ENCODE measurements around the gene USP1. TPM values are rescaled to one million over a fixed set of nuclear protein-coding genes. Genes with fewer than 3 reads are reported as not detected.

USP1 gene
- total and polyA plus RNA-seq, 2 of the 4 experiments (the other 2 are of a cell fraction) = 7.5 to 9.7 TPM

DNA sequence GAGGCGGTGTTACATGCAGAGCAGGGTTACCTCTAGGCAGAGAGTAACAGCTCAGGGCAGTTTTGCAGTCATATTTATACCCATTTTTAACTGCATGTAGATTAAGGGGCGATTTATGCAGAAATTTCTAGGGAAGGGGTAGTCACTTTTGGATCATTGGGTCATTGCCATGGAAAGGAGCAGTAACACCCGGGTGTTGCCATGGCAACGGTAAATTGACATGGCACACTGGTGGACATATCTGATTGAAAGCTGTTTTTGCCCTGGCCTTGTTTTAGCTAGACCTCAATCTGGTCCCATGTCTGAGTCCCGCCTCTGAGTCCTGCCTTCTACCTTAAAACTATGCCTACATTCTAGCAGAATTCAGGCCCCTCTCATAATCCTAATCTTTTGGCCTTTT lies 11.8 kb upstream of the USP1 start:
- no peaks in the 10 kb centered on the region for H3K9me1 ChIP-seq (ENCODE audit: insufficient read depth, low read length)
- H3K9ac ChIP-seq (ENCODE audit: low read depth, low read length) = no peak overlapping the region
- no peak overlapping the region for H2BK120ac ChIP-seq (ENCODE audit: low read depth, low read length)
- H3K4me2 ChIP-seq (ENCODE audit: low read depth, low read length) = no peak overlapping the region
- POLR2A ChIA-PET (ENCODE audit: unreplicated experiment) = no interaction called here
- intact Hi-C loops (cut with micrococcal nuclease) (no loop called here), in situ Hi-C loops (cut with MboI; ENCODE audit: low sequenced_read_pairs) (no loop called here), dilution Hi-C loops (cut with HindIII; ENCODE audit: low sequenced_read_pairs, unreplicated experiment) (no loop called here)
- peaks cover 1% of the 10 kb centered on the region; the same call in 1 of the 2 replicates for H3K27me3 ChIP-seq (ENCODE audit: control insufficient read depth, insufficient read depth, low read length)
- no peaks in the 10 kb centered on the region for H3K9me3 ChIP-seq (ENCODE audit: control insufficient read depth, insufficient read depth, low read length)
- DNase-seq = no peak
- no peak overlapping the region for H3K18ac ChIP-seq (ENCODE audit: low read depth, low read length)
- ATAC-seq (ENCODE audit: low read depth) = no peak
- TF ChIP-seq CEBPB (IDR thresholded peaks at IDR 0.05; ENCODE audit: low read depth, low read length) = no peak
- TF ChIP-seq RAD21 (IDR thresholded peaks at IDR 0.05; ENCODE audit: low read length) = no peak
- no peak for TF ChIP-seq MAZ (IDR thresholded peaks at IDR 0.05; ENCODE audit: borderline replicate concordance, low read depth, low read length)
- no peak for TF ChIP-seq POLR2A (IDR thresholded peaks at IDR 0.05; ENCODE audit: low read depth, low read length)
- no peak for TF ChIP-seq BHLHE40 (IDR thresholded peaks at IDR 0.05; ENCODE audit: low read depth, low read length)
- TF ChIP-seq, protein P1, sequence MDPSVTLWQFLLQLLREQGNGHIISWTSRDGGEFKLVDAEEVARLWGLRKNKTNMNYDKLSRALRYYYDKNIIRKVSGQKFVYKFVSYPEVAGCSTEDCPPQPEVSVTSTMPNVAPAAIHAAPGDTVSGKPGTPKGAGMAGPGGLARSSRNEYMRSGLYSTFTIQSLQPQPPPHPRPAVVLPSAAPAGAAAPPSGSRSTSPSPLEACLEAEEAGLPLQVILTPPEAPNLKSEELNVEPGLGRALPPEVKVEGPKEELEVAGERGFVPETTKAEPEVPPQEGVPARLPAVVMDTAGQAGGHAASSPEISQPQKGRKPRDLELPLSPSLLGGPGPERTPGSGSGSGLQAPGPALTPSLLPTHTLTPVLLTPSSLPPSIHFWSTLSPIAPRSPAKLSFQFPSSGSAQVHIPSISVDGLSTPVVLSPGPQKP (IDR thresholded peaks at IDR 0.05; ENCODE audit: borderline replicate concordance, low read depth, low read length) = no peak
- TF ChIP-seq NFE2L2 (IDR thresholded peaks at IDR 0.05; ENCODE audit: low read depth, low read length) = no peak
- TF ChIP-seq MXI1 (IDR thresholded peaks at IDR 0.05; ENCODE audit: borderline replicate concordance, low read depth, low read length) = no peak
- no peak for TF ChIP-seq RCOR1 (IDR thresholded peaks at IDR 0.05; ENCODE audit: insufficient replicate concordance, low read length)
- TF ChIP-seq SMC3 (IDR thresholded peaks at IDR 0.05; ENCODE audit: low read depth, low read length) = no peak
- TF ChIP-seq, protein P2, sequence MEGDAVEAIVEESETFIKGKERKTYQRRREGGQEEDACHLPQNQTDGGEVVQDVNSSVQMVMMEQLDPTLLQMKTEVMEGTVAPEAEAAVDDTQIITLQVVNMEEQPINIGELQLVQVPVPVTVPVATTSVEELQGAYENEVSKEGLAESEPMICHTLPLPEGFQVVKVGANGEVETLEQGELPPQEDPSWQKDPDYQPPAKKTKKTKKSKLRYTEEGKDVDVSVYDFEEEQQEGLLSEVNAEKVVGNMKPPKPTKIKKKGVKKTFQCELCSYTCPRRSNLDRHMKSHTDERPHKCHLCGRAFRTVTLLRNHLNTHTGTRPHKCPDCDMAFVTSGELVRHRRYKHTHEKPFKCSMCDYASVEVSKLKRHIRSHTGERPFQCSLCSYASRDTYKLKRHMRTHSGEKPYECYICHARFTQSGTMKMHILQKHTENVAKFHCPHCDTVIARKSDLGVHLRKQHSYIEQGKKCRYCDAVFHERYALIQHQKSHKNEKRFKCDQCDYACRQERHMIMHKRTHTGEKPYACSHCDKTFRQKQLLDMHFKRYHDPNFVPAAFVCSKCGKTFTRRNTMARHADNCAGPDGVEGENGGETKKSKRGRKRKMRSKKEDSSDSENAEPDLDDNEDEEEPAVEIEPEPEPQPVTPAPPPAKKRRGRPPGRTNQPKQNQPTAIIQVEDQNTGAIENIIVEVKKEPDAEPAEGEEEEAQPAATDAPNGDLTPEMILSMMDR (conservative IDR thresholded peaks at IDR 0.05; ENCODE audit: low read depth, low read length) = no peak
- TF ChIP-seq RFX5 (IDR thresholded peaks at IDR 0.05; ENCODE audit: low read depth, low read length) = no peak
- no peak for TF ChIP-seq FOS (IDR thresholded peaks at IDR 0.05; ENCODE audit: low read depth, low read length)
- no peak for TF ChIP-seq CHD1 (IDR thresholded peaks at IDR 0.05; ENCODE audit: low read depth, low read length)
- TF ChIP-seq, protein P3, sequence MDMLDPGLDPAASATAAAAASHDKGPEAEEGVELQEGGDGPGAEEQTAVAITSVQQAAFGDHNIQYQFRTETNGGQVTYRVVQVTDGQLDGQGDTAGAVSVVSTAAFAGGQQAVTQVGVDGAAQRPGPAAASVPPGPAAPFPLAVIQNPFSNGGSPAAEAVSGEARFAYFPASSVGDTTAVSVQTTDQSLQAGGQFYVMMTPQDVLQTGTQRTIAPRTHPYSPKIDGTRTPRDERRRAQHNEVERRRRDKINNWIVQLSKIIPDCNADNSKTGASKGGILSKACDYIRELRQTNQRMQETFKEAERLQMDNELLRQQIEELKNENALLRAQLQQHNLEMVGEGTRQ (IDR thresholded peaks at IDR 0.05; ENCODE audit: low read depth, low read length) = no peak
- TF ChIP-seq MAFK (IDR thresholded peaks at IDR 0.05; ENCODE audit: low read depth, low read length) = no peak
- no peak overlapping the region for H2BK15ac ChIP-seq (ENCODE audit: low read depth, low read length)
- no peak overlapping the region for H2AK5ac ChIP-seq (ENCODE audit: low read depth, low read length)
- no peak overlapping the region for H2AFZ ChIP-seq (replicated peaks; ENCODE audit: low read length, poor library complexity)
- no peak overlapping the region for H3K4me3 ChIP-seq (ENCODE audit: insufficient read depth, low read depth, low read length)
- H3K27ac ChIP-seq (ENCODE audit: insufficient read depth, low read length) = no peak overlapping the region
- CTCF ChIA-PET = no interaction called here
- no peak overlapping the region for H3K14ac ChIP-seq (replicated peaks; ENCODE audit: low read depth, low read length)
- H4K91ac ChIP-seq (ENCODE audit: insufficient read depth, low read depth, low read length) = no peak overlapping the region
- 60% methylated on average over 1 of the region's 5 CpGs; no CpG with 5 or more reads in 1 of the 2 experiments for WGBS, 2 experiments (ENCODE audit: extremely low coverage in 2 of 2, insufficient read length in 1 of 2)
- no peaks in the 10 kb centered on the region for H3K36me3 ChIP-seq (ENCODE audit: control insufficient read depth, insufficient read depth, low read length)
- no peaks in the 10 kb centered on the region for H3K4me1 ChIP-seq (ENCODE audit: control insufficient read depth, insufficient read depth, low read length)
- no peak overlapping the region for H3K56ac ChIP-seq (ENCODE audit: extremely low read depth, insufficient read depth, low read length)
- no peak overlapping the region for H2AK9ac ChIP-seq (replicated peaks; ENCODE audit: low read depth, low read length, poor library complexity)
- H3K23ac ChIP-seq (ENCODE audit: low read depth, low read length) = no peak overlapping the region
- H2BK20ac ChIP-seq (ENCODE audit: low read depth, low read length) = no peak overlapping the region
- no peaks in the 10 kb centered on the region for H3K79me1 ChIP-seq (ENCODE audit: low read depth in 1 of 2, low read length in 2 of 2)
- H2BK5ac ChIP-seq (ENCODE audit: low read depth, low read length, poor library complexity, severe bottlenecking) = no peak overlapping the region
- no TSS peak for BruUV-seq (replicated peaks)
- no peak overlapping the region for H4K5ac ChIP-seq (ENCODE audit: low read depth, low read length)
- no peak overlapping the region for H3K4ac ChIP-seq (ENCODE audit: low read depth, low read length)
- no peak overlapping the region for H4K8ac ChIP-seq (ENCODE audit: low read depth in 2 of 2, low read length in 2 of 2)
- no peaks in the 10 kb centered on the region for H4K20me1 ChIP-seq (ENCODE audit: insufficient read depth, low read length)

Data from IMR-90 (cell line).